ENCODE results near the gene DKK1. TPM values are rescaled to one million over a fixed set of nuclear protein-coding genes. Genes with fewer than 3 reads are reported as not detected.

Gene DKK1
- total RNA-seq, 4 donors from 2014 or later: 0.19 to 2.6 (median 0.59) TPM

- WGBS, 2 donors: 67 to 72% methylated on average over 1 of the region's 1 CpG
- no peaks in the 10 kb centered on the region for H3K9me3 ChIP-seq
- TF ChIP-seq, protein P1, sequence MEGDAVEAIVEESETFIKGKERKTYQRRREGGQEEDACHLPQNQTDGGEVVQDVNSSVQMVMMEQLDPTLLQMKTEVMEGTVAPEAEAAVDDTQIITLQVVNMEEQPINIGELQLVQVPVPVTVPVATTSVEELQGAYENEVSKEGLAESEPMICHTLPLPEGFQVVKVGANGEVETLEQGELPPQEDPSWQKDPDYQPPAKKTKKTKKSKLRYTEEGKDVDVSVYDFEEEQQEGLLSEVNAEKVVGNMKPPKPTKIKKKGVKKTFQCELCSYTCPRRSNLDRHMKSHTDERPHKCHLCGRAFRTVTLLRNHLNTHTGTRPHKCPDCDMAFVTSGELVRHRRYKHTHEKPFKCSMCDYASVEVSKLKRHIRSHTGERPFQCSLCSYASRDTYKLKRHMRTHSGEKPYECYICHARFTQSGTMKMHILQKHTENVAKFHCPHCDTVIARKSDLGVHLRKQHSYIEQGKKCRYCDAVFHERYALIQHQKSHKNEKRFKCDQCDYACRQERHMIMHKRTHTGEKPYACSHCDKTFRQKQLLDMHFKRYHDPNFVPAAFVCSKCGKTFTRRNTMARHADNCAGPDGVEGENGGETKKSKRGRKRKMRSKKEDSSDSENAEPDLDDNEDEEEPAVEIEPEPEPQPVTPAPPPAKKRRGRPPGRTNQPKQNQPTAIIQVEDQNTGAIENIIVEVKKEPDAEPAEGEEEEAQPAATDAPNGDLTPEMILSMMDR (IDR thresholded peaks at IDR 0.05): no peak
- TF ChIP-seq POLR2A (IDR thresholded peaks at IDR 0.05): no peak
- DNase-seq: no peak
- H3K27ac ChIP-seq: no peak overlapping the region
- H3K36me3 ChIP-seq: no peaks in the 10 kb centered on the region
- no peak overlapping the region for H3K4me3 ChIP-seq
- intact Hi-C loops (cut with DNase I): no loop called here
- H3K27me3 ChIP-seq: peaks cover 0 to 55% (median 0%) of the 10 kb centered on the region in 4 donors
- peaks cover 7 to 25% (median 11%) of the 10 kb centered on the region in 3 donors for H3K4me1 ChIP-seq
Measured at GRCh38 chr10:52316001-52316400, 1.9 kb downstream of the DKK1 start.

- intact Hi-C loops (cut with DNase I): no loop called here
- Histone ChIP-seq H3K36me3 (no peaks in the 10 kb centered on the region), H3K4me1 (peaks cover 7 to 25% (median 11%) of the 10 kb centered on the region in 3 donors), H3K9me3 (no peaks in the 10 kb centered on the region), H3K27ac (no peak overlapping the region), H3K27me3 (peaks cover 0 to 50% (median 0%) of the 10 kb centered on the region in 4 donors), H3K4me3 (no peak overlapping the region)
- WGBS, 2 donors: 91 to 96% methylated on average over 4 of the region's 4 CpGs
- DNase-seq: no peak
- TF ChIP-seq, protein P1 (IDR thresholded peaks at IDR 0.05): no peak
- no peak for TF ChIP-seq POLR2A (IDR thresholded peaks at IDR 0.05)
Measured at GRCh38 chr10:52316500-52316899, 2.4 kb downstream of the DKK1 start.

- TF ChIP-seq, protein P1 (IDR thresholded peaks at IDR 0.05): no peak
- no peak for TF ChIP-seq POLR2A (IDR thresholded peaks at IDR 0.05)
Measured at GRCh38 chr10:52318136-52318701, 4.1 kb downstream of the DKK1 start.

GRCh38 chr10:52318822-52319464 is 4.9 kb downstream of the DKK1 start:
- no peaks in the 10 kb centered on the region for H3K9me3 ChIP-seq
- no peak for DNase-seq
- H3K27me3 ChIP-seq: peaks cover 0 to 26% (median 0%) of the 10 kb centered on the region in 4 donors
- peaks cover 0 to 13% (median 4%) of the 10 kb centered on the region in 3 donors for H3K4me1 ChIP-seq
- intact Hi-C loops (cut with DNase I): no loop called here
- TF ChIP-seq, protein P1 (IDR thresholded peaks at IDR 0.05): no peak
- no peak for TF ChIP-seq POLR2A (IDR thresholded peaks at IDR 0.05)
- no peaks in the 10 kb centered on the region for H3K36me3 ChIP-seq
- WGBS, 2 donors: 27 to 47% methylated on average over 7 of the region's 7 CpGs
- H3K27ac ChIP-seq: no peak overlapping the region
- no peak overlapping the region for H3K4me3 ChIP-seq

More at GRCh38 chr10:52318136-52318701, 4.1 kb downstream of the DKK1 start:
- peaks cover 0 to 33% (median 0%) of the 10 kb centered on the region in 4 donors for H3K27me3 ChIP-seq
- intact Hi-C loops (cut with DNase I): no loop called here
- H3K36me3 ChIP-seq: no peaks in the 10 kb centered on the region
- H3K4me3 ChIP-seq: no peak overlapping the region
- DNase-seq: no peak
- no peaks in the 10 kb centered on the region for H3K9me3 ChIP-seq
- no peak overlapping the region for H3K27ac ChIP-seq
- 76 to 80% methylated on average over 5 of the region's 5 CpGs for WGBS, 2 donors
- H3K4me1 ChIP-seq: peaks cover 4 to 20% (median 8%) of the 10 kb centered on the region in 3 donors

GRCh38 chr10:52319926-52320325 is 5.8 kb downstream of the DKK1 start:
- TF ChIP-seq POLR2A (IDR thresholded peaks at IDR 0.05): no peak
- TF ChIP-seq, protein P1 (IDR thresholded peaks at IDR 0.05): no peak
- intact Hi-C loops (cut with DNase I): no loop called here
- WGBS, 2 donors: 59 to 90% methylated on average over 2 of the region's 2 CpGs
- Histone ChIP-seq H3K4me3 (no peak overlapping the region), H3K4me1 (peaks cover 0 to 3% (median 0%) of the 10 kb centered on the region in 3 donors), H3K27ac (no peak overlapping the region), H3K36me3 (no peaks in the 10 kb centered on the region), H3K9me3 (no peaks in the 10 kb centered on the region), H3K27me3 (peaks cover 0 to 16% (median 0%) of the 10 kb centered on the region in 4 donors)
- no peak for DNase-seq
